Fibroblast of villous mesenchyme (primary cell): Measurements from ENCODE around the gene ZNRF3. TPM values are rescaled to one million over a fixed set of nuclear protein-coding genes. Genes with fewer than 3 reads are reported as not detected.
A peak's percentile ranks its signal among the peaks of the same experiment; 100 is the strongest.

Experiments used
- DNase-seq: peaks from one replicate; pipeline ENCODE4 v3.0.0-alpha.2; 2010; ENCODE audit warnings: low read depth
- H3K4me3 ChIP-seq: 2 replicates; pipeline ENCODE4 v1.5.1; 2011; ENCODE audit warnings: low read depth, mild to moderate bottlenecking, low read length
- CTCF ChIP-seq: IDR thresholded peaks from 2 replicates; pipeline ENCODE4 v1.5.1; 2012; ENCODE audit warnings: low read depth, mild to moderate bottlenecking, low read length; ENCODE audit not compliant: insufficient read depth
- total RNA-seq: library from RNA; depleted of rRNA; stranded (reverse); fragments of >200 nt; gene quantifications from 2 replicates; pipeline ENCODE4 v1.2.3, GENCODE V29; 2012

Gene ZNRF3
- total RNA-seq, 1 donor, result 1.7 TPM

- no peak overlapping the region for H3K4me3 ChIP-seq
- peak; percentile 59 for DNase-seq
- no peak for TF ChIP-seq CTCF
Measured at GRCh38 chr22:29043906-29044575, 160.7 kb downstream of the ZNRF3 start.

- TF ChIP-seq CTCF, result no peak
- H3K4me3 ChIP-seq, result no peak overlapping the region
- peak; percentile 76 for DNase-seq
Measured at GRCh38 chr22:29044657-29045176, 161.3 kb downstream of the ZNRF3 start.

GRCh38 chr22:29048822-29049654 lies 165.7 kb downstream of the ZNRF3 start:
- TF ChIP-seq CTCF, result no peak
- no peak for DNase-seq
- H3K4me3 ChIP-seq, result no peak overlapping the region

- no peak for DNase-seq
- no peak for TF ChIP-seq CTCF
- H3K4me3 ChIP-seq, result no peak overlapping the region
Measured at GRCh38 chr22:29049655-29050263, 166.4 kb downstream of the ZNRF3 start.

- TF ChIP-seq CTCF, result no peak
- no peak for DNase-seq
- H3K4me3 ChIP-seq, result no peak overlapping the region
Measured at GRCh38 chr22:29050457-29050856, 167.1 kb downstream of the ZNRF3 start.

- no peak overlapping the region for H3K4me3 ChIP-seq
- DNase-seq, result no peak
- TF ChIP-seq CTCF, result no peak
Measured at GRCh38 chr22:29053048-29053702, 169.8 kb downstream of the ZNRF3 start.
